ENCODE data around the gene CPM.
"Not testable (repeated sequence)": the region's sequence is repeated elsewhere in the genome, so short reads cannot be mapped to it uniquely, and the experiment has no call there.

Gene CPM

GRCh38 chr12:68823696-68824095, 109.3 kb downstream of the CPM start:
- Histone ChIP-seq H2AFZ (ENCODE audit: low read depth, low read length, severe bottlenecking) (no peak overlapping the region), H3K79me2 (ENCODE audit: insufficient read depth, low read length) (peaks cover 29% of the 10 kb centered on the region), H3K9me3 (ENCODE audit: insufficient read depth, low read length) (no peaks in the 10 kb centered on the region), H3K36me3 (ENCODE audit: low read length) (peaks cover 73% of the 10 kb centered on the region), H3K4me3 (ENCODE audit: insufficient read depth, low read length, poor library complexity, severe bottlenecking) (no peak overlapping the region), H4K20me1 (ENCODE audit: low read depth, low read length) (peaks cover 12% of the 10 kb centered on the region), H3K9me2 (replicated peaks; ENCODE audit: insufficient read depth, low read length) (no peaks in the 10 kb centered on the region), H3K4me2 (ENCODE audit: low read depth, low read length, poor library complexity, severe bottlenecking) (no peak overlapping the region), H3K27ac (ENCODE audit: low read depth, low read length) (no peak overlapping the region), H3K27me3 (ENCODE audit: low read length) (no peaks in the 10 kb centered on the region), H3F3A (ENCODE audit: insufficient read depth) (peaks cover 29% of the 10 kb centered on the region), H3K9ac (ENCODE audit: low read length) (no peak overlapping the region)
- TF ChIP-seq EZH2phosphoT487 (conservative IDR thresholded peaks at IDR 0.05; ENCODE audit: low read length) (no peak), CTCF (IDR thresholded peaks at IDR 0.05; ENCODE audit: insufficient read depth, low read length, poor library complexity, severe bottlenecking) (no peak)

GRCh38 chr12:68821357-68822188, 111.4 kb downstream of the CPM start:
- Histone ChIP-seq H3K27me3 (ENCODE audit: low read length) (no peaks in the 10 kb centered on the region), H3K9me2 (replicated peaks; ENCODE audit: insufficient read depth, low read length) (no peaks in the 10 kb centered on the region), H3K36me3 (ENCODE audit: low read length) (peaks cover 69% of the 10 kb centered on the region), H3K4me3 (ENCODE audit: insufficient read depth, low read length, poor library complexity, severe bottlenecking) (no peak overlapping the region), H3K4me2 (ENCODE audit: low read depth, low read length, poor library complexity, severe bottlenecking) (no peak overlapping the region), H3K9me3 (ENCODE audit: insufficient read depth, low read length) (no peaks in the 10 kb centered on the region), H3K9ac (ENCODE audit: low read length) (no peak overlapping the region), H3K27ac (ENCODE audit: low read depth, low read length) (no peak overlapping the region), H2AFZ (ENCODE audit: low read depth, low read length, severe bottlenecking) (no peak overlapping the region), H3K79me2 (ENCODE audit: insufficient read depth, low read length) (peaks cover 34% of the 10 kb centered on the region), H4K20me1 (ENCODE audit: low read depth, low read length) (peaks cover 15% of the 10 kb centered on the region), H3F3A (ENCODE audit: insufficient read depth) (peaks cover 11% of the 10 kb centered on the region; the same call in 1 of the 2 replicates)
- TF ChIP-seq EZH2phosphoT487 (conservative IDR thresholded peaks at IDR 0.05; ENCODE audit: low read length), result no peak
- TF ChIP-seq CTCF (IDR thresholded peaks at IDR 0.05; ENCODE audit: insufficient read depth, low read length, poor library complexity, severe bottlenecking), result no peak

- H4K20me1 ChIP-seq (ENCODE audit: low read depth, low read length), result peaks cover 19% of the 10 kb centered on the region
- H3K9me2 ChIP-seq (replicated peaks; ENCODE audit: insufficient read depth, low read length); H3K4me2 ChIP-seq (ENCODE audit: low read depth, low read length, poor library complexity, severe bottlenecking); H2AFZ ChIP-seq (ENCODE audit: low read depth, low read length, severe bottlenecking); H3K4me3 ChIP-seq (ENCODE audit: insufficient read depth, low read length, poor library complexity, severe bottlenecking); H3K27me3 ChIP-seq (ENCODE audit: low read length); H3K9me3 ChIP-seq (ENCODE audit: insufficient read depth, low read length); H3K9ac ChIP-seq (ENCODE audit: low read length); H3K27ac ChIP-seq (ENCODE audit: low read depth, low read length): not testable (repeated sequence)
- H3F3A ChIP-seq (ENCODE audit: insufficient read depth), result peaks cover 17% of the 10 kb centered on the region; the same call in 1 of the 2 replicates
- H3K79me2 ChIP-seq (ENCODE audit: insufficient read depth, low read length), result peaks cover 44% of the 10 kb centered on the region
- peaks cover 70% of the 10 kb centered on the region for H3K36me3 ChIP-seq (ENCODE audit: low read length)
These were observed 113.5 kb downstream of the CPM start for GRCh38 chr12:68819481-68819880.

All from SU-DHL-6 (cell line).